ENCODE measurements around the gene ZP1. TPM values are rescaled to one million over a fixed set of nuclear protein-coding genes. Genes with fewer than 3 reads are reported as not detected.

ZP1 gene
- total RNA-seq, 2 experiments from 2014 or later: 0.20 TPM; not detected in 1

- Histone ChIP-seq H3K4me3 (ENCODE audit: low read length) (peak overlapping the region; percentile 95), H3K36me3 (ENCODE audit: insufficient read depth, low read length) (peaks cover 20% of the 10 kb centered on the region), H3K27ac (ENCODE audit: low read depth in 1 of 2, low read length in 2 of 2) (peak overlapping the region in 1 of 2 donors; percentile 98), H3K9me3 (ENCODE audit: control insufficient read depth in 1 of 2, insufficient read depth in 1 of 2, low read length in 2 of 2) (no peaks in the 10 kb centered on the region), H3K4me1 (ENCODE audit: insufficient read depth, low read length) (peaks cover 67% of the 10 kb centered on the region), H3K27me3 (ENCODE audit: control insufficient read depth in 1 of 2, insufficient read depth in 2 of 2, low read length in 2 of 2) (no peaks in the 10 kb centered on the region)
- no peak for TF ChIP-seq CTCF (IDR thresholded peaks at IDR 0.05)
- ChIA-PET CTCF (interaction anchor here (0.9 to 3.6 kb wide), 16 partner anchors 9 to 246 kb away, joined by 3 to 30 read pairs (median 5); partner anchors contain the start of genes CD6, PRPF19, SLC15A3 and TMEM132A), POLR2A (interaction anchor here (0.7 to 4.7 kb wide), 13 partner anchors 8 to 246 kb away, joined by 3 to 43 read pairs (median 3); partner anchors contain the start of genes CCDC86, PRPF19, TMEM132A and VPS37C)
- ATAC-seq (ENCODE audit: poor library complexity): peak; percentile 25
- Mint-ChIP-seq H3K27me3 (peaks cover 2% of the 10 kb centered on the region), H3K4me1 (ENCODE audit: low read depth) (peaks cover 65% of the 10 kb centered on the region), H3K9me3 (no peaks in the 10 kb centered on the region), H3K27ac (peak overlapping the region; percentile 92), H3K36me3 (ENCODE audit: low read depth) (peaks cover 38% of the 10 kb centered on the region), H3K4me3 (peak overlapping the region; percentile 96)
- intact Hi-C loops (cut with DNase I, micrococcal nuclease): loop anchor here (1.0 to 5.0 kb wide), 2 partner anchors 37 to 214 kb away; partner anchors contain the start of gene SLC15A3 (in 1 of the 2)
- peak; percentile 42 to 87 (median 66) for DNase-seq
Measured at GRCh38 chr11:60915248-60915914, 48.0 kb downstream of the ZP1 start.

- H3K9me3 ChIP-seq (ENCODE audit: control insufficient read depth in 1 of 2, insufficient read depth in 1 of 2, low read length in 2 of 2): no peaks in the 10 kb centered on the region
- no peak overlapping the region for H3K27ac Mint-ChIP-seq
- peaks cover 7% of the 10 kb centered on the region for H3K27me3 Mint-ChIP-seq
- no peak for ATAC-seq (ENCODE audit: poor library complexity)
- peaks cover 0 to 6% of the 10 kb centered on the region in 2 experiments for H3K27me3 ChIP-seq (ENCODE audit: control insufficient read depth in 1 of 2, insufficient read depth in 2 of 2, low read length in 2 of 2)
- peaks cover 51% of the 10 kb centered on the region for H3K36me3 Mint-ChIP-seq (ENCODE audit: low read depth)
- no peak for TF ChIP-seq CTCF (IDR thresholded peaks at IDR 0.05)
- intact Hi-C loops (cut with DNase I, micrococcal nuclease): loop anchor here in 1 of 2 experiments (5.0 kb wide), 1 partner anchor 36 kb away; the partner anchor contains the start of gene SLC15A3
- POLR2A ChIA-PET: interaction anchor here (0.9 to 4.7 kb wide), 4 partner anchors 8 to 125 kb away, joined by 3 to 43 read pairs (median 3); partner anchors contain the start of gene PRPF19
- H3K4me1 ChIP-seq (ENCODE audit: insufficient read depth, low read length): peaks cover 58% of the 10 kb centered on the region
- DNase-seq: no peak
- H3K4me3 Mint-ChIP-seq: peak overlapping the region; percentile 67
- no peaks in the 10 kb centered on the region for H3K9me3 Mint-ChIP-seq
- H3K36me3 ChIP-seq (ENCODE audit: insufficient read depth, low read length): peaks cover 34% of the 10 kb centered on the region
- H3K4me3 ChIP-seq (ENCODE audit: low read length): no peak overlapping the region
- peaks cover 56% of the 10 kb centered on the region for H3K4me1 Mint-ChIP-seq (ENCODE audit: low read depth)
- no peak overlapping the region for H3K27ac ChIP-seq (ENCODE audit: low read depth in 1 of 2, low read length in 2 of 2)
- CTCF ChIA-PET: interaction anchor here (2.5 to 3.6 kb wide), 2 partner anchors 11 to 18 kb away, joined by 25 to 30 read pairs; partner anchors contain the start of gene PRPF19
Measured at GRCh38 chr11:60916669-60917206, 49.4 kb downstream of the ZP1 start.

- Mint-ChIP-seq H3K27me3 (peaks cover 10% of the 10 kb centered on the region), H3K4me1 (ENCODE audit: low read depth) (peaks cover 50% of the 10 kb centered on the region), H3K27ac (no peak overlapping the region), H3K4me3 (peak overlapping the region; percentile 67), H3K36me3 (ENCODE audit: low read depth) (peaks cover 57% of the 10 kb centered on the region), H3K9me3 (no peaks in the 10 kb centered on the region)
- DNase-seq (no peak), ATAC-seq (ENCODE audit: poor library complexity) (no peak)
- Histone ChIP-seq H3K9me3 (ENCODE audit: control insufficient read depth in 1 of 2, insufficient read depth in 1 of 2, low read length in 2 of 2) (no peaks in the 10 kb centered on the region), H3K27ac (ENCODE audit: low read depth in 1 of 2, low read length in 2 of 2) (no peak overlapping the region), H3K27me3 (ENCODE audit: control insufficient read depth in 1 of 2, insufficient read depth in 2 of 2, low read length in 2 of 2) (peaks cover 0 to 6% of the 10 kb centered on the region in 2 experiments), H3K36me3 (ENCODE audit: insufficient read depth, low read length) (peaks cover 39% of the 10 kb centered on the region), H3K4me3 (ENCODE audit: low read length) (no peak overlapping the region), H3K4me1 (ENCODE audit: insufficient read depth, low read length) (peaks cover 53% of the 10 kb centered on the region)
- TF ChIP-seq CTCF (IDR thresholded peaks at IDR 0.05): no peak
- CTCF ChIA-PET: no interaction called here
- POLR2A ChIA-PET: no interaction called here
- intact Hi-C loops (cut with DNase I, micrococcal nuclease): loop anchor here in 1 of 2 experiments (5.0 kb wide), 1 partner anchor 35 kb away; the partner anchor contains the start of gene SLC15A3
Measured at GRCh38 chr11:60917267-60917666, 49.9 kb downstream of the ZP1 start.

Data from CD4-positive, alpha-beta T cell (primary cell).